GM13977 (cell line): Measurements from ENCODE around the gene SFR1.
"Not testable (repeated sequence)": the region's sequence is repeated elsewhere in the genome, so short reads cannot be mapped to it uniquely, and the experiment has no call there.

Experiments used
- DNase-seq: peaks from one replicate; pipeline ENCODE4 v3.0.0; 2012; ENCODE audit warnings: low spot score
- in situ Hi-C: fragments of 300-500 bp; cut with MboI; formaldehyde crosslinking; loops from one replicate; pipeline ENCODE4 v1.12.0; 2022; ENCODE audit warnings: low sequenced_read_pairs, low pct_unique_long_range_greater_than_20kb, mixed read lengths, inconsistent platforms; ENCODE audit not compliant: unreplicated experiment
- TF ChIP-seq, protein P1 (sequence below): IDR thresholded peaks from 2 replicates; pipeline ENCODE4 v1.5.1; 2012; ENCODE audit warnings: mild to moderate bottlenecking, control low read depth; ENCODE audit not compliant: insufficient read depth; ENCODE audit errors: extremely low read depth, missing control alignments

The SFR1 gene

DNA sequence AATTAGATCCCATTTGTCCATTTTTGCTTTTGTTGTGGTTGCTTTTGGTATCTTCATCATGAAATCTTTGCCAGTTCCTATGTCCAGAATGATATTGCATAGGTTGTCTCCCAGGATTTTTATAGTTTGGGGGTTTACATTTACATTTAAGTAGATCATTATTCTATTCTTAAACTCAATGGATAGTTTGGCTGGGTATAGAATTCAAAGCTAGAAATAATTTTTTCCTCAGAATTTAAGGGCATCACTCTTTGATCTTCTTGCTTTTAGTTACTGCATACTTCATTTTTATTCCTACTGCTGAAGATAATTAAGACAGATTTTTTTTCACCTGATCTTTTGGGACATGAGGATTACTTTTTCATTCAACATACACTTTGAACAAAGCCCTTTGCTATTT is 29.8 kb downstream of the SFR1 start:
- in situ Hi-C loops, result no loop called here
- DNase-seq, result no peak
- TF ChIP-seq, protein P1, sequence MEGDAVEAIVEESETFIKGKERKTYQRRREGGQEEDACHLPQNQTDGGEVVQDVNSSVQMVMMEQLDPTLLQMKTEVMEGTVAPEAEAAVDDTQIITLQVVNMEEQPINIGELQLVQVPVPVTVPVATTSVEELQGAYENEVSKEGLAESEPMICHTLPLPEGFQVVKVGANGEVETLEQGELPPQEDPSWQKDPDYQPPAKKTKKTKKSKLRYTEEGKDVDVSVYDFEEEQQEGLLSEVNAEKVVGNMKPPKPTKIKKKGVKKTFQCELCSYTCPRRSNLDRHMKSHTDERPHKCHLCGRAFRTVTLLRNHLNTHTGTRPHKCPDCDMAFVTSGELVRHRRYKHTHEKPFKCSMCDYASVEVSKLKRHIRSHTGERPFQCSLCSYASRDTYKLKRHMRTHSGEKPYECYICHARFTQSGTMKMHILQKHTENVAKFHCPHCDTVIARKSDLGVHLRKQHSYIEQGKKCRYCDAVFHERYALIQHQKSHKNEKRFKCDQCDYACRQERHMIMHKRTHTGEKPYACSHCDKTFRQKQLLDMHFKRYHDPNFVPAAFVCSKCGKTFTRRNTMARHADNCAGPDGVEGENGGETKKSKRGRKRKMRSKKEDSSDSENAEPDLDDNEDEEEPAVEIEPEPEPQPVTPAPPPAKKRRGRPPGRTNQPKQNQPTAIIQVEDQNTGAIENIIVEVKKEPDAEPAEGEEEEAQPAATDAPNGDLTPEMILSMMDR, result no peak

DNA sequence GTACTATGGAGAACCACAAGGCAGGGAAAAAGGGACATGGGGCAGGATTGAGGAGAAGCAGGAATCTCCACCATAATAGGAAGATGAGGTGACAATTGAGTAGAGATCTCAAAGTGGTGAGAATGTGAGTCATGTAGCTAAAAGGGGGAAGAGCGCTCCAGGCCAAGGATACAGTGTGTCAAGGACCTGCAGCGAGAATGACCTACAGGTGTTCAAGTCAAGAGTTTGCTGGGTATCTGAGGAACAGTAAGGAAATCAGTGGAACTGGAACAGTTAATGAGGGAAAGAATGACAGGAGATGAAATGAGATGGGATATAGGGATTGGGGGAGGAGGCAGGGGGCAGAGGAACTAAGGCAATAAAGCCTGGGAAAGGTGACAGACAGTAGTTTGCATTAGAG is 33.6 kb downstream of the SFR1 start:
- TF ChIP-seq, protein P1, result no peak
- no peak for DNase-seq
- in situ Hi-C loops, result no loop called here

DNA sequence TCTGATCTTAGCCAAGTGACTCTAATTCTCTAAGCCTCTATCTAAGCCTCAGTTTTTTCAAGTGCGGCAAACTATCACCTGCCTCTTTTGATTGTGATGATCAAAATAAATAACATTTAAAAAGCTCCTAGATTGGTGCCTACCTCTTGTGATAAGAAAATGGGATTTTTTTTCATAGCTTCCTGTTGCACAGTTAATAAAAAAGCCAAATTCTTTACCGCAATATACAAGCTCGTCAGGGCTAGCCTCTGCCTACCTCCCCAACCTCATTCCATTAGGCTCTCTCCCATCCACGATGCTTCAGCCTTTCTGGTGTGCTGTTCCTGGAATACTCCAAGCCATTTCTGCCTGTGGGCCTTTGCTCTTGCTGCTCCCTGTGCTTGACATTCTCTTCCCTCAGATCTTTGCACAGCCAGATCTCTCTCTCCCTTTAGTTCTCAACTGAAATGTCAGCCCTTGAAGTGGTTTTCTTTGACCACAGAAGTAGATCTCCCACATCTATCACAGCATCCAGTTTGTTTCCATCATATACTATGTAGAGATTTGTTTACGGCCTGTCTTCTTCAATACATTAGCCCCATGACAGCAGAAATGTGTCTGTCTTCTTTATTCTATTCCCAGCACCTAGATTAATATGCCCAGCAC is 48.8 kb downstream of the SFR1 start:
- DNase-seq, result no peak
- TF ChIP-seq, protein P1, result no peak
- in situ Hi-C loops, result no loop called here

DNA sequence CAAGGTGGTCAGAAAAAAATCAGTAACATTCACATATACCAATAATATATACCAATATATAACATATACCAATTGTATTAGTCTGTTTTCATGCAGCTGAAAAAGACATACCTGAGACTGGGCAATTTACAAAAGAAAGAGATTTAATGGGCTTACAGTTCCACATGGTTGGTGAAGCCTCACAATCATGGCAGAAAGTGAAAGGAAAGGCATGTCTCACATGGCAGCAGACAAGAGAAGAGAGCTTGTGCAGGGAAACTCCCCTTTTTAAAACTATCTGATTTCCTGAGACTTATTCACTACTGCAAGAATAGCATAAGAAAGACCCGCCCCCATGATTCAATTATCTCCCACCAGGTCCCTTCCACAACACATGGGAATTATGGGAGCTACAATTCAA is 52.2 kb downstream of the SFR1 start:
- DNase-seq, in situ Hi-C loops: not testable (repeated sequence)
